BLaER1 treated with 17β-estradiol and CSF1 and Interleukin-3, amounts not matched to agents 10 nM and 100 nM (cell line): ENCODE data around the gene GCN1.

Source experiments
- H3K27ac ChIP-seq, 11 experiments: shearing (Covaris generic); formaldehyde crosslinking; 2 replicates each; pipeline ENCODE4 v1.8.1; 2022
- H3K27me3 ChIP-seq, 11 experiments: shearing (Covaris generic); formaldehyde crosslinking; 2 replicates each; pipeline ENCODE4 v1.8.1; 2022
- H3K36me3 ChIP-seq, 11 experiments: shearing (Covaris generic); formaldehyde crosslinking; 2 replicates each; pipeline ENCODE4 v1.8.1; 2022
- H3K4me1 ChIP-seq, 10 experiments: shearing (Covaris generic); formaldehyde crosslinking; 2 replicates each; pipeline ENCODE4 v1.8.1; 2022
- H3K4me2 ChIP-seq, 11 experiments: shearing (Covaris generic); formaldehyde crosslinking; 2 replicates each; pipeline ENCODE4 v1.8.1; 2022
- H3K4me3 ChIP-seq, 10 experiments: shearing (Covaris generic); formaldehyde crosslinking; 2 replicates each; pipeline ENCODE4 v1.8.1; 2022
- H3K9ac ChIP-seq, 11 experiments: shearing (Covaris generic); formaldehyde crosslinking; 2 replicates each; pipeline ENCODE4 v1.8.1; 2022
- H3K9me3 ChIP-seq, 11 experiments: shearing (Covaris generic); formaldehyde crosslinking; replicated peaks in 1 of 11; 2 replicates each; pipeline ENCODE4 v1.8.1; 2022
- H4K20me1 ChIP-seq, 11 experiments: shearing (Covaris generic); formaldehyde crosslinking; 2 replicates each; pipeline ENCODE4 v1.8.1; 2022
- Cebpa-rat ChIP-seq, 11 experiments: shearing (Covaris generic); IDR thresholded peaks; 2 replicates each; pipeline ENCODE4 v1.8.1; 2022

GCN1 gene

DNA sequence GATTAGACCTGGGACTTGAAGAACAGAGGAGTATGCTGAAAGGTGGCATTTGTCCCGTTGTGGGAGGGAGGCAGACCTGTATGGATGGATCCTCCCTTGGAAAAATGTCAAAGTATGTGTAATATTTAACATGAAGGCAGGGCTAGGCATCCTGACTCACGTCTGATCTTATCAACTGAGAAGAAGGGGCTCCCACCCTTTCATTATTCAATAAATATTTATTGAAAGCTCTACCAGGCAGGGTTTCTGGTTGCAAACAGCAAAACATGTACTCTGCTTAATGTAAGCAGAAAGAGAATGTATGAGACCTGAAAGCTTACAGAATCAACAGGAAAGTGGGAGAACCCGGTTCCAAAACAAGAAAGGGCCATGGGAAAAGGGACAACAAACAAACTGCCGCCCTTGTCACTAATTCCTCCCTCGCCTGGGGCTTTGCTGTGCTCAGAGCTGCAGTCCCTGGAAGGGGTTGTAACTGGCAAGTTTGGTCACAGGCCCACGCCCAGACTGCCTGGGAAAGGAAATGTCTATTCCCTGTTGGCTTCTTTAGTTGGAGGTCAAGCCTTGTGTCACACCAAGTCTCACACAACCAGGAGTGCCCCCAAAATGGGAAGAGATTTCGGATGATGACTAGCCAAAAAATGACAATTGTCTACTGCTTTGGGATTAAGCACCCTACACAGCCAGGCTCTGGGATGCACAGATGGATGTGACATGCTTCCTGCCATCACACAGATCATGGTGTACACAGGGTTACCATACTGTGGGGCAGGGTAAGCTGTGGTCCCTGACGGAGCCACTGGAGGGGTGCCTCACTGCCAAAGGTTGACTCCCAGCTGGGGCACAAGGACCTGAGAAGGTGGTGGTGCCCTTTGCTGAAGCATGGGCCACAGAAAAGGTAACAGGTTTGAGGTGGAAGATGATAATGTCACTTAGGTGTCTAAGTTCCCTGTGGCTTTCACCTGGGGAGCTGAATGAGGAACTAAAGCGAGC, 114.8 kb downstream of the GCN1 start:
- H3K36me3 ChIP-seq: no peaks in the 10 kb centered on the region
- H3K9me3 ChIP-seq: no peaks in the 10 kb centered on the region
- H3K4me1 ChIP-seq: peaks cover 39 to 59% (median 55%) of the 10 kb centered on the region in 10 experiments
- no peak for TF ChIP-seq Cebpa-rat (IDR thresholded peaks at IDR 0.05)
- H3K4me3 ChIP-seq: no peak overlapping the region; a peak in 1 of 20 replicates
- peak overlapping the region in 4 of 11 experiments; percentile 36 to 60 (median 43); a peak in 8 of 22 replicates for H3K9ac ChIP-seq
- H3K27me3 ChIP-seq: no peaks in the 10 kb centered on the region
- peak overlapping the region in 8 of 11 experiments; percentile 7 to 73 (median 46); a peak in 15 of 22 replicates for H3K27ac ChIP-seq
- H4K20me1 ChIP-seq: peaks cover 0 to 8% (median 0%) of the 10 kb centered on the region in 11 experiments; a peak in 2 of 22 replicates
- peak overlapping the region; percentile 51 to 86 (median 79) for H3K4me2 ChIP-seq

DNA sequence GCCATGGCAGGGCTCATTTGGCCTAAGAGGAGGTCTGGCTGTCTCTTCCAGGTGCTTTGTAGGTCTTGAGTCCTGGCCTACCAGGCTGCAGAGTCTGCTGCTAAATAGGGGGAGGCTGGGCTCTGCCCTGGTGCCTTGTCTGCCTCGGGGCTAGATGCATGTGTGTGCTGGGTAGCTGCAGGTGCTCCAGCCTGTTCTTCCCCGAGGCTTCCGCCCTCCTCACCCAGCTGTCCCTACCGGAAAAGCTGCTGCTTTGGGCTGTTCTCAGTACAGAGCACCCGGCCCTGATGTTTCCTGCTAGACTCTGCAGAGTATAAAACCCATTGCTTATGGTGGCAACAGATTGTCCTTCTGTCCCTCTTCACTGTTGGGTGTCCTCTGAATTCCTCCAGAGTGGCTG, 115.6 kb downstream of the GCN1 start:
- Histone ChIP-seq H3K9me3 (no peaks in the 10 kb centered on the region), H3K27me3 (no peaks in the 10 kb centered on the region), H3K4me1 (peaks cover 44 to 64% (median 59%) of the 10 kb centered on the region in 10 experiments), H3K9ac (peak overlapping the region in 4 of 11 experiments; percentile 36 to 60 (median 43); a peak in 7 of 22 replicates), H3K27ac (peak overlapping the region in 7 of 11 experiments; percentile 31 to 73 (median 47); a peak in 13 of 22 replicates), H3K4me3 (peak overlapping the region in 1 of 10 experiments; percentile 0; a peak in 1 of 20 replicates), H3K36me3 (no peaks in the 10 kb centered on the region), H3K4me2 (peak overlapping the region; percentile 51 to 86 (median 79)), H4K20me1 (peaks cover 0 to 8% (median 0%) of the 10 kb centered on the region in 11 experiments; a peak in 2 of 22 replicates)
- TF ChIP-seq Cebpa-rat (IDR thresholded peaks at IDR 0.05): no peak

GRCh38 chr12:120077260-120077659, 117.3 kb downstream of the GCN1 start:
- Histone ChIP-seq H3K9ac (peak overlapping the region in 2 of 11 experiments; percentile 6 to 8; a peak in 1 of 22 replicates), H4K20me1 (peaks cover 0 to 8% (median 0%) of the 10 kb centered on the region in 11 experiments; a peak in 2 of 22 replicates), H3K27me3 (no peaks in the 10 kb centered on the region), H3K4me1 (peaks cover 44 to 64% (median 59%) of the 10 kb centered on the region in 10 experiments), H3K27ac (no peak overlapping the region), H3K36me3 (no peaks in the 10 kb centered on the region), H3K4me3 (no peak overlapping the region), H3K4me2 (peak overlapping the region in 10 of 11 experiments; percentile 18 to 86 (median 80); a peak in 19 of 22 replicates), H3K9me3 (no peaks in the 10 kb centered on the region)
- TF ChIP-seq Cebpa-rat (IDR thresholded peaks at IDR 0.05): no peak
